RWPE2 (cell line): Measurements from ENCODE around the gene INAVA.

Experiments used
- ATAC-seq: fragments of 200-7000 bp; cut with Tn5 transposase; 3 replicates; pipeline ENCODE4 v1.9.1; 2021; ENCODE audit warnings: low read depth
- DNase-seq: peaks from one replicate; pipeline ENCODE4 v3.0.0-alpha.2; 2020; ENCODE audit warnings: low spot score
- H3K27ac ChIP-seq: fragments of 450-650 bp; 2 replicates; pipeline ENCODE4 v1.5.1; 2017; ENCODE audit warnings: mild to moderate bottlenecking; ENCODE audit not compliant: poor library complexity, severe bottlenecking
- H3K27me3 ChIP-seq: fragments of 250-450 bp; sonication (Bioruptor Pico); 2 replicates; pipeline ENCODE4 v1.5.1; 2021; ENCODE audit warnings: mild to moderate bottlenecking, moderate library complexity; ENCODE audit not compliant: insufficient read depth, poor library complexity, severe bottlenecking
- H3K36me3 ChIP-seq: fragments of 250-450 bp; sonication (Bioruptor Pico); 2 replicates; pipeline ENCODE4 v1.5.1; 2020; ENCODE audit warnings: low read depth, mild to moderate bottlenecking, moderate library complexity
- H3K4me1 ChIP-seq: fragments of 250-450 bp; sonication (Bioruptor Pico); 2 replicates; pipeline ENCODE4 v1.5.1; 2021; ENCODE audit warnings: mild to moderate bottlenecking, moderate library complexity; ENCODE audit not compliant: insufficient read depth, poor library complexity, severe bottlenecking
- H3K4me3 ChIP-seq: fragments of 250-450 bp; sonication (Bioruptor Pico); 2 replicates; pipeline ENCODE4 v1.5.1; 2021; ENCODE audit warnings: mild to moderate bottlenecking, moderate library complexity; ENCODE audit not compliant: severe bottlenecking
- H3K9me3 ChIP-seq: fragments of 250-450 bp; sonication (Bioruptor Pico); 2 replicates; pipeline ENCODE4 v1.5.1; 2021; ENCODE audit warnings: mild to moderate bottlenecking, moderate library complexity; ENCODE audit not compliant: severe bottlenecking
- TF ChIP-seq, protein P1 (sequence below): fragments of 450-650 bp; IDR thresholded peaks from one replicate; pipeline ENCODE4 v1.5.1; 2017; ENCODE audit warnings: mild to moderate bottlenecking, moderate library complexity; ENCODE audit not compliant: poor library complexity, severe bottlenecking

Gene INAVA

DNA sequence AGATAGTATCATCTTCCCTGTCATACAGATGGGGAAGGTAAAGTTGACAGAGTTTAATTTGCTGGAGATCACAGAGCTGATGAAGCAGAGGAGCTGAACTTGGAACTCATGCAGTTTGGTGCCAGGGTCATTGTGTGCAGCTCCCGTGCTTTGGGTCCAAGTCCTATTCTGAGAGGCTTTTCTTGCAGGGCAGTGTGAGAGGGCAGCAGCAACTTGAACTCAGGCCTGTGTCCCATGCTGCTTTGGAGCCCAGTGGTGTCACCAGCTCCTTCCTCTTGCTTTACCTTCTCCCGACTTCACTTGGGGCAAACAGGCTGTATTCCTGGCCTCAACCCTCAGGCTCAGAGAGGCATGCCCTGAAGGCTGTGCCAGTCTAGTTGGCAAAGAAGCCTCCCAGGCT is 24.7 kb downstream of the INAVA start:
- ATAC-seq (no peak), DNase-seq (no peak)
- Histone ChIP-seq H3K4me1 (peaks cover 7% of the 10 kb centered on the region), H3K27ac (no peak overlapping the region), H3K27me3 (no peaks in the 10 kb centered on the region), H3K9me3 (no peaks in the 10 kb centered on the region), H3K4me3 (no peak overlapping the region), H3K36me3 (0 out of 2 replicates have a peak, but pooled peaks cover under 1% of the 10 kb centered on the region)
- TF ChIP-seq, protein P1, sequence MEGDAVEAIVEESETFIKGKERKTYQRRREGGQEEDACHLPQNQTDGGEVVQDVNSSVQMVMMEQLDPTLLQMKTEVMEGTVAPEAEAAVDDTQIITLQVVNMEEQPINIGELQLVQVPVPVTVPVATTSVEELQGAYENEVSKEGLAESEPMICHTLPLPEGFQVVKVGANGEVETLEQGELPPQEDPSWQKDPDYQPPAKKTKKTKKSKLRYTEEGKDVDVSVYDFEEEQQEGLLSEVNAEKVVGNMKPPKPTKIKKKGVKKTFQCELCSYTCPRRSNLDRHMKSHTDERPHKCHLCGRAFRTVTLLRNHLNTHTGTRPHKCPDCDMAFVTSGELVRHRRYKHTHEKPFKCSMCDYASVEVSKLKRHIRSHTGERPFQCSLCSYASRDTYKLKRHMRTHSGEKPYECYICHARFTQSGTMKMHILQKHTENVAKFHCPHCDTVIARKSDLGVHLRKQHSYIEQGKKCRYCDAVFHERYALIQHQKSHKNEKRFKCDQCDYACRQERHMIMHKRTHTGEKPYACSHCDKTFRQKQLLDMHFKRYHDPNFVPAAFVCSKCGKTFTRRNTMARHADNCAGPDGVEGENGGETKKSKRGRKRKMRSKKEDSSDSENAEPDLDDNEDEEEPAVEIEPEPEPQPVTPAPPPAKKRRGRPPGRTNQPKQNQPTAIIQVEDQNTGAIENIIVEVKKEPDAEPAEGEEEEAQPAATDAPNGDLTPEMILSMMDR = no peak

- H3K4me1 ChIP-seq = peaks cover 7% of the 10 kb centered on the region
- TF ChIP-seq, protein P1 = no peak
- no peak for ATAC-seq
- H3K9me3 ChIP-seq = no peaks in the 10 kb centered on the region
- H3K4me3 ChIP-seq = no peak overlapping the region
- DNase-seq = no peak
- no peak overlapping the region for H3K27ac ChIP-seq
- H3K36me3 ChIP-seq = no peaks in the 10 kb centered on the region
- no peaks in the 10 kb centered on the region for H3K27me3 ChIP-seq
Observed at GRCh38 chr1:200921571-200922110, 26.9 kb downstream of the INAVA start.

GRCh38 chr1:200922406-200922805 is 27.7 kb downstream of the INAVA start:
- H3K4me3 ChIP-seq = no peak overlapping the region
- H3K27ac ChIP-seq = no peak overlapping the region
- no peaks in the 10 kb centered on the region for H3K9me3 ChIP-seq
- H3K36me3 ChIP-seq = no peaks in the 10 kb centered on the region
- no peak for ATAC-seq
- no peak for DNase-seq
- H3K27me3 ChIP-seq = no peaks in the 10 kb centered on the region
- H3K4me1 ChIP-seq = peaks cover under 1% of the 10 kb centered on the region
- TF ChIP-seq, protein P1 = no peak

DNA sequence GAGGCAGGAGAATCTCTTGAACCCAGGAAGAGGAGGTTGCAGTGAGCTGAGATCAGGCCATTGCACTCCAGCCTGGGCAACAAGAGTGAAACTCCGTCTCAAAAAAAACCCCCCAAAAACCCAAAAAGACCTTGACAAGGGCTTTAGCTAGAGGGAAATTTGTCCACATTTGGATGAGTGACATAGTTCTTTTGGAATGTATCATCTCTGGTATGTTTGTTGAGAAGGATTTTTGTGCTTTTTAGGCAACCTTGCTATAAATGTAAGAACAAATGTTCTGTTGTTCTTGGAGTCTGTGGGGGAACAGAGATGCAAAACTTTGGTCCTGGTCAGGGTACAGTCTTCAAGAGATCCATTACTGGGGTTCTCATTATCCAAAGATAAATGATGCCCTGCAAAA is 28.9 kb downstream of the INAVA start:
- Histone ChIP-seq H3K27ac (no peak overlapping the region), H3K27me3 (no peaks in the 10 kb centered on the region), H3K9me3 (no peaks in the 10 kb centered on the region), H3K36me3 (no peaks in the 10 kb centered on the region), H3K4me3 (no peak overlapping the region), H3K4me1 (no peaks in the 10 kb centered on the region)
- TF ChIP-seq, protein P1 = no peak
- ATAC-seq = no peak
- no peak for DNase-seq

- Histone ChIP-seq H3K4me1 (no peaks in the 10 kb centered on the region), H3K9me3 (no peaks in the 10 kb centered on the region), H3K4me3 (no peak overlapping the region), H3K27ac (no peak overlapping the region), H3K27me3 (no peaks in the 10 kb centered on the region), H3K36me3 (no peaks in the 10 kb centered on the region)
- ATAC-seq = peak; percentile 63; the same call in 2 of the 3 replicates
- DNase-seq = no peak
- TF ChIP-seq, protein P1 = no peak
Observed at GRCh38 chr1:200925831-200926230, 31.1 kb downstream of the INAVA start.
